Skeletal muscle tissue (tissue), 4 donors: ENCODE results near the gene PLXDC2. TPM values are rescaled to one million over a fixed set of nuclear protein-coding genes. Genes with fewer than 3 reads are reported as not detected.
"Not testable (repeated sequence)": the region's sequence is repeated elsewhere in the genome, so short reads cannot be mapped to it uniquely, and the experiment has no call there.

Experiments used
- H3K27ac ChIP-seq: one replicate; pipeline ENCODE4 v1.7.0; 2013; ENCODE audit warnings: mild to moderate bottlenecking, low read depth, low read length, inconsistent platforms
- H3K27me3 ChIP-seq, 3 donors: one replicate each; pipeline ENCODE4 v1.7.0; 2013; ENCODE audit warnings: low read length in 3 of 3; ENCODE audit not compliant: control insufficient read depth in 3 of 3, insufficient read depth in 3 of 3
- H3K36me3 ChIP-seq, 3 donors: one replicate each; pipeline ENCODE4 v1.7.0; 2013; ENCODE audit warnings: low read length in 3 of 3; ENCODE audit not compliant: control insufficient read depth in 3 of 3, insufficient read depth in 3 of 3
- H3K4me1 ChIP-seq, 3 donors: one replicate each; pipeline ENCODE4 v1.7.0; 2013; ENCODE audit warnings: low read length in 3 of 3, mild to moderate bottlenecking in 3 of 3; ENCODE audit not compliant: control insufficient read depth in 3 of 3, insufficient read depth in 3 of 3
- H3K4me3 ChIP-seq, 3 donors: one replicate each; pipeline ENCODE4 v1.7.0; 2013; ENCODE audit warnings: low read length in 3 of 3
- H3K9ac ChIP-seq, 3 donors: one replicate each; pipeline ENCODE4 v1.7.0; 2013; ENCODE audit warnings: low read length in 3 of 3, mild to moderate bottlenecking in 3 of 3, moderate library complexity in 2 of 3, low read depth in 1 of 3
- H3K9me3 ChIP-seq, 3 donors: one replicate each; pipeline ENCODE4 v1.7.0; 2013; ENCODE audit warnings: low read length in 3 of 3; ENCODE audit not compliant: control insufficient read depth in 3 of 3
- total RNA-seq: library from RNA; depleted of rRNA; stranded (reverse); fragments of >200 nt; gene quantifications from one replicate; pipeline ENCODE4 v1.2.3, GENCODE V29; 2014
- donor health status: Osteomylitis.

PLXDC2 gene
- total RNA-seq, 1 donor from 2014 or later = 23.0 TPM

GRCh38 chr10:20041931-20042330 is 225.7 kb downstream of the PLXDC2 start:
- Histone ChIP-seq H3K9ac (no peak overlapping the region), H3K4me1 (no peaks in the 10 kb centered on the region), H3K27me3 (no peaks in the 10 kb centered on the region), H3K36me3 (no peaks in the 10 kb centered on the region), H3K4me3 (no peak overlapping the region), H3K27ac (no peak overlapping the region), H3K9me3 (no peaks in the 10 kb centered on the region)

GRCh38 chr10:20045100-20045499 is 228.9 kb downstream of the PLXDC2 start:
- not testable (repeated sequence) for H3K4me3 ChIP-seq, H3K4me1 ChIP-seq, H3K27me3 ChIP-seq, H3K9me3 ChIP-seq, H3K27ac ChIP-seq, H3K36me3 ChIP-seq, H3K9ac ChIP-seq

GRCh38 chr10:20048161-20048560 is 231.9 kb downstream of the PLXDC2 start:
- peaks cover 0 to 6% (median 0%) of the 10 kb centered on the region in 3 donors for H3K36me3 ChIP-seq
- H3K9ac ChIP-seq = no peak overlapping the region
- H3K27ac ChIP-seq = no peak overlapping the region
- H3K27me3 ChIP-seq = no peaks in the 10 kb centered on the region
- no peaks in the 10 kb centered on the region for H3K9me3 ChIP-seq
- no peak overlapping the region for H3K4me3 ChIP-seq
- H3K4me1 ChIP-seq = no peaks in the 10 kb centered on the region

GRCh38 chr10:20058135-20058534 is 241.9 kb downstream of the PLXDC2 start:
- H3K36me3 ChIP-seq = no peaks in the 10 kb centered on the region
- H3K27ac ChIP-seq = no peak overlapping the region
- peaks cover 0 to 3% (median 0%) of the 10 kb centered on the region in 3 donors for H3K4me1 ChIP-seq
- H3K9me3 ChIP-seq = no peaks in the 10 kb centered on the region
- H3K4me3 ChIP-seq = no peak overlapping the region
- H3K9ac ChIP-seq = no peak overlapping the region
- H3K27me3 ChIP-seq = no peaks in the 10 kb centered on the region

GRCh38 chr10:20059084-20059835 is 243.0 kb downstream of the PLXDC2 start:
- Histone ChIP-seq H3K27ac (no peak overlapping the region), H3K9me3 (no peaks in the 10 kb centered on the region), H3K36me3 (no peaks in the 10 kb centered on the region), H3K9ac (no peak overlapping the region), H3K4me1 (peaks cover 0 to 3% (median 0%) of the 10 kb centered on the region in 3 donors), H3K27me3 (no peaks in the 10 kb centered on the region), H3K4me3 (no peak overlapping the region)

GRCh38 chr10:20065814-20066213 is 249.6 kb downstream of the PLXDC2 start:
- no peak overlapping the region for H3K27ac ChIP-seq
- H3K9ac ChIP-seq = no peak overlapping the region
- H3K4me1 ChIP-seq = no peaks in the 10 kb centered on the region
- H3K9me3 ChIP-seq = no peaks in the 10 kb centered on the region
- H3K27me3 ChIP-seq = no peaks in the 10 kb centered on the region
- no peak overlapping the region for H3K4me3 ChIP-seq
- H3K36me3 ChIP-seq = peaks cover 0 to 6% (median 0%) of the 10 kb centered on the region in 3 donors

- Histone ChIP-seq H3K36me3 (peaks cover 0 to 6% (median 0%) of the 10 kb centered on the region in 3 donors), H3K27ac (no peak overlapping the region), H3K4me1 (no peaks in the 10 kb centered on the region), H3K9me3 (no peaks in the 10 kb centered on the region), H3K4me3 (no peak overlapping the region), H3K27me3 (no peaks in the 10 kb centered on the region), H3K9ac (no peak overlapping the region)
Observed at GRCh38 chr10:20073167-20073566, 256.9 kb downstream of the PLXDC2 start.

GRCh38 chr10:20075713-20076112 is 259.5 kb downstream of the PLXDC2 start:
- Histone ChIP-seq H3K4me1 (no peaks in the 10 kb centered on the region), H3K36me3 (no peaks in the 10 kb centered on the region), H3K27me3 (no peaks in the 10 kb centered on the region), H3K4me3 (no peak overlapping the region), H3K9ac (no peak overlapping the region), H3K9me3 (no peaks in the 10 kb centered on the region), H3K27ac (no peak overlapping the region)

- Histone ChIP-seq H3K27ac (no peak overlapping the region), H3K36me3 (no peaks in the 10 kb centered on the region), H3K4me1 (peaks cover 0 to 3% (median 0%) of the 10 kb centered on the region in 3 donors), H3K9ac (no peak overlapping the region), H3K27me3 (no peaks in the 10 kb centered on the region), H3K4me3 (no peak overlapping the region), H3K9me3 (no peaks in the 10 kb centered on the region)
Observed at GRCh38 chr10:20084451-20084850, 268.2 kb downstream of the PLXDC2 start.

- Histone ChIP-seq H3K9me3 (no peaks in the 10 kb centered on the region), H3K9ac (no peak overlapping the region), H3K4me3 (no peak overlapping the region), H3K27me3 (no peaks in the 10 kb centered on the region), H3K4me1 (peaks cover 0 to 3% (median 0%) of the 10 kb centered on the region in 3 donors), H3K36me3 (no peaks in the 10 kb centered on the region), H3K27ac (no peak overlapping the region)
Observed at GRCh38 chr10:20085115-20085514, 268.9 kb downstream of the PLXDC2 start.
